ENCODE results near the gene SCYGR3. TPM values are rescaled to one million over a fixed set of nuclear protein-coding genes. Genes with fewer than 3 reads are reported as not detected.

Gene SCYGR3
- total RNA-seq, 5 donors from 2014 or later (not counting 1 experiment from before 2014, with no cell fraction given) = not detected

Other genes starting within 250 kb of the SCYGR3 start
- gene TM4SF20, start 235.5 kb downstream of the SCYGR3 start, total RNA-seq = not detected
- not detected for gene SCYGR1, start 226.9 kb downstream of the SCYGR3 start, total RNA-seq
- gene AGFG1, start 142.7 kb downstream of the SCYGR3 start, total RNA-seq = 10 to 100 TPM; 48.6 to 61.4 (median 53.1) TPM
- not detected for gene SCYGR2, start 15.9 kb downstream of the SCYGR3 start, total RNA-seq
- not detected for gene SCYGR4, start 2.7 kb upstream of the SCYGR3 start, total RNA-seq
- not detected for gene SCYGR5, start 52.0 kb upstream of the SCYGR3 start, total RNA-seq
- under 1 TPM in 1 of 5 donors, not detected in 4; 0.15 TPM for gene SLC19A3, start 103.2 kb upstream of the SCYGR3 start, total RNA-seq
- gene SCYGR6, start 109.9 kb upstream of the SCYGR3 start, total RNA-seq = not detected
- gene SCYGR7, start 113.5 kb upstream of the SCYGR3 start, total RNA-seq = not detected
- not detected for gene SCYGR8, start 131.1 kb upstream of the SCYGR3 start, total RNA-seq
- gene CCL20, start 199.0 kb upstream of the SCYGR3 start, total RNA-seq = 1 to 10 TPM in 3 of 5 donors, not detected in 2; 1.8 to 3.0 (median 1.9) TPM